Breast epithelium (tissue), 4 donors: ENCODE data around the gene CACNA2D3. TPM values are rescaled to one million over a fixed set of nuclear protein-coding genes. Genes with fewer than 3 reads are reported as not detected.

Experiments
- DNase-seq, 2 donors: peaks; one replicate each; pipeline ENCODE4 v3.0.0-alpha.2; 2019; ENCODE audit warnings: low spot score in 2 of 2
- H3K27ac ChIP-seq, 2 donors: fragments of 200-600 bp; sonication (generic) in 1 of 2; one replicate each; pipeline ENCODE4 v1.5.1; 2016 to 2019; ENCODE audit warnings: mild to moderate bottlenecking in 1 of 2
- H3K27me3 ChIP-seq, 2 donors: fragments of 200-600 bp; sonication (generic) in 1 of 2; one replicate each; pipeline versions ENCODE4 v1.5.1 to v1.6.0; 2017 to 2019; ENCODE audit warnings: control low read depth in 1 of 2, mild to moderate bottlenecking in 1 of 2
- H3K36me3 ChIP-seq: fragments of 200-600 bp; one replicate; pipeline ENCODE4 v1.5.1; 2019
- H3K4me1 ChIP-seq, 2 donors: fragments of 200-600 bp; sonication (generic); one replicate each; pipeline ENCODE4 v1.5.1; 2016 to 2019; ENCODE audit warnings: control low read depth in 1 of 2
- H3K4me3 ChIP-seq, 3 donors: fragments of 200-600 bp; sonication (generic); 1 replicate in 2 of 3; 2 replicates in 1 of 3; pipeline ENCODE4 v1.5.1; 2016 to 2019; ENCODE audit warnings: mild to moderate bottlenecking in 3 of 3, moderate library complexity in 2 of 3
- H3K9me3 ChIP-seq, 2 donors: fragments of 200-600 bp; sonication (generic) in 1 of 2; one replicate each; pipeline ENCODE4 v1.5.1; 2016 to 2019; ENCODE audit warnings: control low read depth in 1 of 2
- CTCF ChIP-seq, 3 donors: fragments of 450-650 bp; IDR thresholded peaks; one replicate each; pipeline ENCODE4 v1.5.1; 2016 to 2017; ENCODE audit warnings: antibody characterized with exemption in 3 of 3, mild to moderate bottlenecking in 3 of 3, moderate library complexity in 3 of 3
- POLR2A ChIP-seq: fragments of 450-650 bp; IDR thresholded peaks from one replicate; pipeline ENCODE4 v1.6.1; 2016; ENCODE audit warnings: antibody characterized with exemption, mild to moderate bottlenecking, moderate library complexity
- POLR2AphosphoS5 ChIP-seq, 3 donors: sonication (generic); formaldehyde crosslinking; IDR thresholded peaks; one replicate each; pipeline ENCODE4 v1.6.1; 2017; ENCODE audit warnings: antibody characterized with exemption in 3 of 3
- intact Hi-C: fragments of 100-400 bp; cut with DNase I; formaldehyde crosslinking; loops from one replicate; pipeline ENCODE4 v1.15.1; 2023; ENCODE audit warnings: low total_unique reads
- total RNA-seq, 3 donors: library from RNA; depleted of rRNA; stranded (reverse); fragments of >200 nt; gene quantifications; one replicate each; pipeline ENCODE4 v1.1.0, GENCODE V29; 2016

Gene CACNA2D3
- total RNA-seq, 3 donors from 2014 or later, result 0.59 to 3.4 (median 2.3) TPM

DNA sequence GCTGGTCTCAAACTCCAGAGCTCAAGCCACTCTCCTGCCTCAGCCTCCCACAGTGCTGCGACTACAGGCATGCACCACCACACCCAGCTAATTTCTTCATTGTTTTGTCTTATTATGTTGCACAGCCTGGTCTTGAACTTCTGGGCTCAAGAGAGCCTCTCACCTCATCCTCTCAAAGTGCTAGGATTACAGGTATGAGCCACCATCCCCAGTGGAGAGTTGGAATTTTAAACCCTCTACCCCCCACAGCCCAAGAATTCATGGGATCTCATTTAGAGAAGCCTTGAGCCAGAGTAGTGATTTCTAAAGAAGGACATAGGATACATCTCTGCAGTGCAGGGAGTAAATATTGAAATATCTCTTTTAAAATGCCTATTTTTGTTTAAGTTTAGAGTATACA is 221.1 kb downstream of the CACNA2D3 start:
- Histone ChIP-seq H3K4me1 (no peaks in the 10 kb centered on the region), H3K4me3 (no peak overlapping the region), H3K27me3 (no peaks in the 10 kb centered on the region), H3K27ac (no peak overlapping the region), H3K36me3 (no peaks in the 10 kb centered on the region), H3K9me3 (no peaks in the 10 kb centered on the region)
- intact Hi-C loops, result loop anchor here (10.0 kb wide), 1 partner anchor 1241 kb away; no protein-coding TSS in a partner anchor
- TF ChIP-seq POLR2AphosphoS5 (IDR thresholded peaks at IDR 0.05) (no peak), POLR2A (no peak), CTCF (IDR thresholded peaks at IDR 0.05) (no peak)
- no peak for DNase-seq

- Histone ChIP-seq H3K4me1 (no peaks in the 10 kb centered on the region), H3K27ac (no peak overlapping the region), H3K9me3 (no peaks in the 10 kb centered on the region), H3K36me3 (no peaks in the 10 kb centered on the region), H3K4me3 (no peak overlapping the region), H3K27me3 (no peaks in the 10 kb centered on the region)
- no peak for DNase-seq
- intact Hi-C loops, result loop anchor here (10.0 kb wide), 1 partner anchor 1240 kb away; no protein-coding TSS in a partner anchor
- TF ChIP-seq CTCF (IDR thresholded peaks at IDR 0.05), result no peak
- no peak for TF ChIP-seq POLR2AphosphoS5 (IDR thresholded peaks at IDR 0.05)
- no peak for TF ChIP-seq POLR2A
Observed at GRCh38 chr3:54344601-54345231, 222.4 kb downstream of the CACNA2D3 start.

GRCh38 chr3:54345847-54346375 is 223.6 kb downstream of the CACNA2D3 start:
- Histone ChIP-seq H3K4me3 (no peak overlapping the region), H3K4me1 (no peaks in the 10 kb centered on the region), H3K27me3 (no peaks in the 10 kb centered on the region), H3K9me3 (no peaks in the 10 kb centered on the region), H3K27ac (no peak overlapping the region), H3K36me3 (no peaks in the 10 kb centered on the region)
- intact Hi-C loops, result loop anchor here (10.0 kb wide), 1 partner anchor 1239 kb away; no protein-coding TSS in a partner anchor
- TF ChIP-seq POLR2AphosphoS5 (IDR thresholded peaks at IDR 0.05) (no peak), CTCF (IDR thresholded peaks at IDR 0.05) (no peak), POLR2A (no peak)
- DNase-seq, result no peak

DNA sequence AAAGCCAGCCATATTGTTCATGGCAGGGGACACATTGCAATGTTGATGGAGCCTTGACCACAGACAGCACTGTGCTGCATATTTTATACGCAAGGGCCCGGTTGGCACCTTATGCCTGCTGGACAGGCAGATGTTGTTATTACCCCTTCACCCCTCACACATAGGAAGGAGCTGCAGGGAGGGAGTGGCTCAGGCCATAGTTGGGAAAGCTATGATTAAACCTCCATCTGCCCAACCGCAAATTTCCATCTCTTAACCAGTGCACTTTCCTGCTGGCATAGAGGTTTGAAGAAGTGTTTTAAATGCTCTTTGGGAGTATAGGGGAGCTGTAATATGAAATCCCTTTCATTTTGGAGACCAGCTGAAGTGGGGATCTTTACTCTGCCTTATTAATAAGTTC is 224.7 kb downstream of the CACNA2D3 start:
- Histone ChIP-seq H3K27me3 (no peaks in the 10 kb centered on the region), H3K4me1 (no peaks in the 10 kb centered on the region), H3K27ac (no peak overlapping the region), H3K36me3 (no peaks in the 10 kb centered on the region), H3K4me3 (no peak overlapping the region), H3K9me3 (no peaks in the 10 kb centered on the region)
- intact Hi-C loops, result loop anchor here (10.0 kb wide), 1 partner anchor 1238 kb away; no protein-coding TSS in a partner anchor
- DNase-seq, result no peak
- no peak for TF ChIP-seq CTCF (IDR thresholded peaks at IDR 0.05)
- no peak for TF ChIP-seq POLR2AphosphoS5 (IDR thresholded peaks at IDR 0.05)
- TF ChIP-seq POLR2A, result no peak

DNA sequence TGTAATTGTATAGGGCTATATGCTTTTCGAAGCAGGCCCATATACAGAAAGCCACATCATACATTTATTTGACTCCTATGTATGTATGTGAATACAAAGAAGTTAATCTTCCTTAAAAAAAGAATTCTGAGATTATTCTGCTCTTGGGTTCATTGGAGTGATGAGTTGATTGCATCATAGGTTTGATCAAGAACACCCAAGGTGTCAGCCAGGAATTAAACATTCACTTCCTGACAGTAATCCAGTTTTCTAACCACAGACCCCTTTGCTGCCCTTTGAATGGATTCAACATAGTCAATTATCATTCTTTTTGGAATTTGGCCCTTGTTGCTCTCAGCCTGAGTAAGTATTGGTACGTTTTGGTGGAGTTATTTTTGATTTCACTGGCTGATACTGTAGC is 225.6 kb downstream of the CACNA2D3 start:
- intact Hi-C loops, result loop anchor here (10.0 kb wide), 1 partner anchor 1237 kb away; no protein-coding TSS in a partner anchor
- H3K9me3 ChIP-seq, result no peaks in the 10 kb centered on the region

More for the DNA sequence above, 225.6 kb downstream of the CACNA2D3 start:
- no peaks in the 10 kb centered on the region for H3K4me1 ChIP-seq
- H3K36me3 ChIP-seq, result no peaks in the 10 kb centered on the region
- DNase-seq, result no peak
- no peak overlapping the region for H3K27ac ChIP-seq
- no peaks in the 10 kb centered on the region for H3K27me3 ChIP-seq
- H3K4me3 ChIP-seq, result no peak overlapping the region
- TF ChIP-seq POLR2AphosphoS5 (IDR thresholded peaks at IDR 0.05) (no peak), POLR2A (no peak), CTCF (IDR thresholded peaks at IDR 0.05) (no peak)
